GM19023 (cell line): ENCODE results near the gene PWP1.
"Not testable (repeated sequence)": the region's sequence is repeated elsewhere in the genome, so short reads cannot be mapped to it uniquely, and the experiment has no call there.

Experiments used
- ATAC-seq: cut with Tn5 transposase; IDR thresholded peaks from one replicate; pipeline ENCODE4 v1.9.1; 2021; ENCODE audit warnings: mild to moderate bottlenecking, moderate library complexity; ENCODE audit not compliant: unreplicated experiment

PWP1 gene

GRCh38 chr12:107667464-107667863, 18.1 kb upstream of the PWP1 start:
- no peak for ATAC-seq

- no peak for ATAC-seq
Measured at GRCh38 chr12:107668320-107669098, 17.1 kb upstream of the PWP1 start.

- ATAC-seq: no peak
Measured at GRCh38 chr12:107669946-107670345, 15.7 kb upstream of the PWP1 start.

DNA sequence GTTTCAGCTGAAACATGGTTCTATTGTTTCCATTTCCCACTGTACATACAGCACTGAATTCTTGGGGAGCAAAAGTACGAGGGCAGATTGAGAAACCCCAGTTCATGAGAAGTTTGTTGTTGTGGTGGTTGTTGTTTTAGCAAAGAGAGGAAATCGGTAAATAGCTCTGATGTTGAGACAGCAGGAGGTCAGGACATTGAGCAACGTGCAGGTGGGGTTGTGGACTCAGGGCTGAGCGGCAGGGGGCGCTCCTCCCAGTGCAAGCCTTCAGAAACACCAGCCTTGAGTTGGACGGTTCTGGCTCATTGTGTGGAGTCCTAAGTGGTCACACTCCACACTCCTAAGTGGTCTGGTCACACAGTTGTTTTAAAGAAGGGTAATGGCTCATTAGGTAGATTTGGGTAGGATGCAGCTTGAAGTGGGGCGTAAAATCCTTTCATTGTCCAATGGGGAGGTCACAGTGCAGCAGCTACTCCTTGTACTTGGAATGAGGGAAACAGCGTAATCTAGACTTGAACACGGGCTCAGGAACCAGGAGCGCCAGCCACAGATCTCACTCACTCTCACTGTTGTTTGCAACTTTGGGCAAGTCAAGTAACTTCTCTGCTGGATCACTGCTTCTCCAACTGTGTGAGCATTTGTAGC, 14.5 kb upstream of the PWP1 start:
- no peak for ATAC-seq

DNA sequence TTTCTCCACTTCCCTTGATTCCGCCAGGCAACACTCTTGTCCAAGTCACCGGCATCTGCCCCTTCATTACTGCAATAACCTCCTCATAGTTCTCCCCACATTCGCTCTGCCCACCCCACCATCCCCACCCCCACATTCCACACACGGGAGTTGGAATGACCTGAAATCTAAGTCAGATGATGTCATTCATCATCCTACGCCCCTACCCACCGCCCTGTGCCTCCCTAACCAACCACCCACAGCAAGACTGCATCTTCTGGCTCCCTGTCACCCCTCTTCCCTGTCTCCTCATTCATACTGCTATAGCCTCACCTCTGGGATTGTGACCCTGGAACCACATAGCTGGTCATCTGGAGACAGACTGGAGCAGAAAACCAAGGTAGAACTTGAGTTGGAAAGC, 7.9 kb upstream of the PWP1 start:
- ATAC-seq: no peak

GRCh38 chr12:107679336-107679735, 6.3 kb upstream of the PWP1 start:
- no peak for ATAC-seq

- no peak for ATAC-seq
Measured at GRCh38 chr12:107681455-107681835, 4.2 kb upstream of the PWP1 start.

DNA sequence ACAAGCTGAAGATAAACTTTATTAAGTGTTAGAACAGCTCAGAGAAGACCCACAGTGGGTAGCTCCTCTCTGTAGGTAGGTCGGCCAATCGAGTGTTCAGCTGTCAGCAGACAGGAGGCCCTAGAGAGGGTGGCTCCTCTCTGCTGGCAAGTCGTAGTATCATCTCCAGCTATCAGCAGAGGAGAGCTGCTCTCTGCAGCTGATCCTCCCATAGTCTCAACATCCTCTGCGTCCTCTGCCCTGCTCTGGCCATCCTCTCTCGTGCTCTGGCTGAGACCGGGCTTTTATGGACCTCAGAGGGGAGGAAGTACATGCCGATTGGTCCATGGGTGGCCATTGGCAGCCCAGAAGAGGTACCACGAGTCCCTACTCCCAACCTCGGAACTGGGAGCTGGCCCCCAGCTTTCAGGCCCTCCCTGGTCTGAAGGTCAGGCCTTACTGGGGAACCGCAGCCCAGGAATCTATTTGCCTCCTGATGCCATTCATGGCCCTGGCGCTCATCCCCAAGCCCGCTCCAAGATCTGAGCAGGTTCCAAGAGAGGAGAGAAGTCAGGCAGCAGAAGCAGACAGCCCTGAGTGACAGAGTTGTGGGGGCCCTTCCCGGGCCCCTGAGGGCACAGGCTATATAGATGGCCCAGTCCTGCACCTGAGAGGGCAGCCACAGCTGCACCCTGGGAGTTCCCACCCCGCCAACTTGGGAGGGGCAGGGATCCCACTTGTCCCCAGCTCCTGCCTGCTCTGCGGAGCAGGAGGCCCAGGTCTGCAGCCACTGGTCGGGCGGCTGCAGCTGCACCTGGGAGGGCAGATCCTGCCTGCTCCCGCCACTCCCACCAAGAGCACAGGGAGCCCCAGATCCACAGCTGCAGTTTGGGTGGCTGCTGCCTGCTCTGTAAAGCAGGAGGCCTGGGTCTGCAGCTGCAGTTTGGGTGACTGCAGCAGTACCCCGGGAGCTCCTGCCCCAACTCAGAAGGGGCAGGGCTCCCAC, 3.5 kb upstream of the PWP1 start:
- ATAC-seq: no peak

- no peak for ATAC-seq
Measured at GRCh38 chr12:107684029-107684795, 1.4 kb upstream of the PWP1 start.

DNA sequence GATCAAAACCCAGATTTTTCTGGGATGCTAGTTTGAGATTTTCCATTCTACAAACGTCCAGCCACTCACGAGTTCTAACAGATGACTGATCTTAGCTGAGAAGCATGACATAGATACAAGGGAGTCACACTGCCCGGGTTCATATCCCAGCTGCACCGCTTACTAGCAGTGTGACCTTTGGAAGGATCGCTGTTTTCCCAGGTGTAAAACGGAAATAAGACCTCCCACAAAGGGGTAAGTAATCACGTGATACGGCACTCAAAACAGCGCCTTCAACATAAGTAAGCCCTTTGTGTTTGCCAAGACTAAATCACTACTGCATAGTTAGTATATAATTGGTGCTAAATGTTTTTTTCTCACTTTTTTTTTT, 624 bp upstream of the PWP1 start:
- no peak for ATAC-seq

- ATAC-seq: not testable (repeated sequence)
Measured at GRCh38 chr12:107695772-107696171, 10.2 kb downstream of the PWP1 start.

DNA sequence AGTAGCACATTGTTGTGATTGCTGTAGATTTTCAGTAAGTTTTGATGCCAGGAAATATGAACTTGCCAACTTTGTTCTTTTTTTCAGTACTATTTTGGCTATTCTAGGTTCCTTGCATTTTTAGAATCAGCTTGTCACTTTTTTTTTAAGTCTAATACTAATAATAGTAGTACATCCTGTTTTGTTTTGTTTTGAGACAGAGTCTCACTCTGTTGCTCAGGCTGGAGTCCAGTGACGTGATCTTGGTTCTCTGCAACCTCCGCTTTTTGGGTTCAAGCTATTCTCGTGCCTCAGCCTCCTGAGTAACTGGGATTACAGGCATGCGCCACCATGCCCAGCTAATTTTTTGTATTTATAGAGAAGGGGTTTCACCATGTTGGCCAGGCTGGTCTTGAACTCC, 16.5 kb downstream of the PWP1 start:
- ATAC-seq: no peak

- ATAC-seq: no peak
Measured at GRCh38 chr12:107704041-107704440, 18.4 kb downstream of the PWP1 start.

DNA sequence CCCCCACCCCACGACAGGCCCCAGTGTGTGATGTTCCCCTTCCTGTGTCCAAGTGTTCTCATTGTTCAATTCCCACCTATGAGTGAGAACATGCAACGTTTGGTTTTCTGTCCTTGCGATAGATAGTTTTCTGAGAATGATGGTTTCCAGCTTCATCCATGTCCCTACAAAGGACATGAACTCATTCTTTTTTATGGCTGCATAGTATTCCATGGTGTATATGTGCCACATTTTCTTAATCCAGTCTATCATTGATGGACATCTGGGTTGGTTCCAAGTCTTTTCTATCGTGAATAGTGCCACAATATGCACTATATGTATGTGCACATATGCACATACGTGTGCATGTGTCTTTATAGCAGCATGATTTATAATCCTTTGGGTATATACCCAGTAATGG, 19.9 kb downstream of the PWP1 start:
- ATAC-seq: not testable (repeated sequence)

- no peak for ATAC-seq
Measured at GRCh38 chr12:107715780-107716179, 30.2 kb downstream of the PWP1 start.

- ATAC-seq: no peak
Measured at GRCh38 chr12:107718606-107719005, 33.0 kb downstream of the PWP1 start.

- not testable (repeated sequence) for ATAC-seq
Measured at GRCh38 chr12:107727327-107727726, 41.7 kb downstream of the PWP1 start.

DNA sequence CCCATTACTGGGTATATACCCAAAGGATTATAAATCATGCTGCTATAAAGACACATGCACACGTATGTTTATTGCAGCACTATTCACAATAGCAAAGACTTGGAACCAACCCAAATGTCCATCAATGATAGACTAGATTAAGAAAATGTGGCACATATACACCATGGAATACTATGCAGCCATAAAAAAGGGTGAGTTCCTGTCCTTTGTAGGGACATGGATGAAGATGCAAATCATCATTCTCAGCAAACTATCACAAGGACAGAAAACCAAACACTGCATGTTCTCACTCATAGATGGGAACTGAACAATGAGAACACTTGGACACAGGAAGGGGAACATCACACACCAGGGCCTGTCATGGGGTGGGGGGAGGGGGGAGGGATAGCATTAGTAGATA, 42.1 kb downstream of the PWP1 start:
- ATAC-seq: not testable (repeated sequence)

- no peak for ATAC-seq
Measured at GRCh38 chr12:107730618-107731341, 45.2 kb downstream of the PWP1 start.

GRCh38 chr12:107731366-107731765, 45.8 kb downstream of the PWP1 start:
- ATAC-seq: no peak
